Smooth muscle cell (in vitro differentiated cells): Measurements from ENCODE around the gene GNPTAB. TPM values are rescaled to one million over a fixed set of nuclear protein-coding genes. Genes with fewer than 3 reads are reported as not detected.

Experiments used
- DNase-seq: peaks from one replicate; lab custom pipeline; 2025; ENCODE audit not compliant: unreplicated experiment; lab: John Stamatoyannopoulos, UW
- H2AFZ ChIP-seq: fragments of 200-600 bp; sonication (generic); 2 replicates; pipeline ENCODE4 v1.6.0; 2016; ENCODE audit warnings: antibody characterized with exemption, low read depth, mild to moderate bottlenecking
- H3F3A ChIP-seq: fragments of 200-600 bp; sonication (generic); 2 replicates; pipeline ENCODE4 v1.6.0; 2017; ENCODE audit warnings: antibody characterized with exemption, low read depth
- H3K27ac ChIP-seq: fragments of 200-600 bp; sonication (generic); 2 replicates; pipeline ENCODE4 v1.5.1; 2016; ENCODE audit warnings: low read depth, mild to moderate bottlenecking
- H3K27me3 ChIP-seq: fragments of 200-600 bp; sonication (generic); 2 replicates; pipeline ENCODE4 v1.6.1; 2016; ENCODE audit warnings: low read depth, mild to moderate bottlenecking
- H3K36me3 ChIP-seq: fragments of 200-600 bp; sonication (generic); 2 replicates; pipeline ENCODE4 v1.5.1; 2016; ENCODE audit warnings: low read depth
- H3K4me1 ChIP-seq: fragments of 200-600 bp; sonication (generic); 2 replicates; pipeline ENCODE4 v1.5.1; 2016; ENCODE audit warnings: low read depth
- H3K4me2 ChIP-seq: fragments of 200-600 bp; sonication (generic); 2 replicates; pipeline ENCODE4 v1.6.0; 2016; ENCODE audit warnings: mild to moderate bottlenecking
- H3K4me3 ChIP-seq: fragments of 200-600 bp; sonication (generic); 2 replicates; pipeline ENCODE4 v1.5.1; 2016; ENCODE audit warnings: mild to moderate bottlenecking
- H3K79me2 ChIP-seq: fragments of 200-600 bp; sonication (generic); 2 replicates; pipeline ENCODE4 v1.6.0; 2016; ENCODE audit warnings: low read depth, mild to moderate bottlenecking
- H3K9ac ChIP-seq: fragments of 200-600 bp; sonication (generic); 2 replicates; pipeline ENCODE4 v1.6.0; 2016; ENCODE audit warnings: low read depth
- H3K9me3 ChIP-seq: fragments of 200-600 bp; sonication (generic); replicated peaks from 2 replicates; pipeline ENCODE4 v1.5.1; 2016; ENCODE audit warnings: low read depth
- H4K20me1 ChIP-seq: fragments of 200-600 bp; sonication (generic); 2 replicates; pipeline ENCODE4 v1.6.0; 2016; ENCODE audit warnings: low read depth
- WGBS: methylation state at CpG from one replicate; pipeline ENCODE4 v1.1.7; 2016; ENCODE audit warnings: low lambda C conversion rate; 5-methylcytosine and 5-hydroxymethylcytosine counted together
- polyA plus RNA-seq: library from polyadenylated mRNA; unstranded; fragments of >200 nt; fragmentation: Nextera tagmentation; extraction: Ambion mirVana; gene quantifications from 2 replicates; pipeline ENCODE4 v1.2.1, GENCODE V29; 2016
- total RNA-seq: library from RNA; depleted of rRNA; stranded (reverse); fragments of >200 nt; gene quantifications from 2 replicates; pipeline ENCODE4 v1.2.3, GENCODE V29; 2014
- TF ChIP-seq, protein P1 (sequence below): fragments of 200-600 bp; sonication (generic); IDR thresholded peaks from 2 replicates; pipeline ENCODE4 v1.5.1; 2017; ENCODE audit warnings: borderline replicate concordance, mild to moderate bottlenecking, antibody characterized with exemption; ENCODE audit not compliant: insufficient read depth, poor library complexity, severe bottlenecking

GNPTAB gene
- total and polyA plus RNA-seq, 2 experiments from 2014 or later: 17.9 to 23.6 TPM

GRCh38 chr12:101722392-101722791 is 108.4 kb downstream of the GNPTAB start:
- TF ChIP-seq, protein P1, sequence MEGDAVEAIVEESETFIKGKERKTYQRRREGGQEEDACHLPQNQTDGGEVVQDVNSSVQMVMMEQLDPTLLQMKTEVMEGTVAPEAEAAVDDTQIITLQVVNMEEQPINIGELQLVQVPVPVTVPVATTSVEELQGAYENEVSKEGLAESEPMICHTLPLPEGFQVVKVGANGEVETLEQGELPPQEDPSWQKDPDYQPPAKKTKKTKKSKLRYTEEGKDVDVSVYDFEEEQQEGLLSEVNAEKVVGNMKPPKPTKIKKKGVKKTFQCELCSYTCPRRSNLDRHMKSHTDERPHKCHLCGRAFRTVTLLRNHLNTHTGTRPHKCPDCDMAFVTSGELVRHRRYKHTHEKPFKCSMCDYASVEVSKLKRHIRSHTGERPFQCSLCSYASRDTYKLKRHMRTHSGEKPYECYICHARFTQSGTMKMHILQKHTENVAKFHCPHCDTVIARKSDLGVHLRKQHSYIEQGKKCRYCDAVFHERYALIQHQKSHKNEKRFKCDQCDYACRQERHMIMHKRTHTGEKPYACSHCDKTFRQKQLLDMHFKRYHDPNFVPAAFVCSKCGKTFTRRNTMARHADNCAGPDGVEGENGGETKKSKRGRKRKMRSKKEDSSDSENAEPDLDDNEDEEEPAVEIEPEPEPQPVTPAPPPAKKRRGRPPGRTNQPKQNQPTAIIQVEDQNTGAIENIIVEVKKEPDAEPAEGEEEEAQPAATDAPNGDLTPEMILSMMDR: no peak
- WGBS: 99% methylated on average over 4 of the region's 4 CpGs
- Histone ChIP-seq H3K79me2 (no peaks in the 10 kb centered on the region), H3F3A (no peaks in the 10 kb centered on the region), H3K27me3 (no peaks in the 10 kb centered on the region), H3K27ac (no peak overlapping the region), H3K4me2 (no peak overlapping the region), H3K36me3 (no peaks in the 10 kb centered on the region), H3K4me3 (no peak overlapping the region), H3K9me3 (no peaks in the 10 kb centered on the region), H4K20me1 (no peaks in the 10 kb centered on the region), H2AFZ (no peak overlapping the region), H3K4me1 (no peaks in the 10 kb centered on the region), H3K9ac (no peak overlapping the region)
- no peak for DNase-seq

- no peak overlapping the region for H3K4me2 ChIP-seq
- no peak overlapping the region for H2AFZ ChIP-seq
- H3K79me2 ChIP-seq: no peaks in the 10 kb centered on the region
- no peak overlapping the region for H3K27ac ChIP-seq
- H3K27me3 ChIP-seq: no peaks in the 10 kb centered on the region
- H3K4me1 ChIP-seq: no peaks in the 10 kb centered on the region
- no peaks in the 10 kb centered on the region for H3K36me3 ChIP-seq
- DNase-seq: no peak
- no peak overlapping the region for H3K4me3 ChIP-seq
- H3F3A ChIP-seq: no peaks in the 10 kb centered on the region
- H4K20me1 ChIP-seq: no peaks in the 10 kb centered on the region
- no peak overlapping the region for H3K9ac ChIP-seq
- TF ChIP-seq, protein P1: no peak
- no peaks in the 10 kb centered on the region for H3K9me3 ChIP-seq
Observed at GRCh38 chr12:101720118-101720517, 110.6 kb downstream of the GNPTAB start.

GRCh38 chr12:101719566-101719965 is 111.2 kb downstream of the GNPTAB start:
- Histone ChIP-seq H3K4me2 (no peak overlapping the region), H3K27me3 (no peaks in the 10 kb centered on the region), H4K20me1 (no peaks in the 10 kb centered on the region), H3K9ac (no peak overlapping the region), H3K4me3 (no peak overlapping the region), H3K27ac (no peak overlapping the region), H3F3A (no peaks in the 10 kb centered on the region), H3K36me3 (no peaks in the 10 kb centered on the region), H3K9me3 (no peaks in the 10 kb centered on the region), H3K4me1 (no peaks in the 10 kb centered on the region), H3K79me2 (no peaks in the 10 kb centered on the region), H2AFZ (no peak overlapping the region)
- TF ChIP-seq, protein P1: no peak
- DNase-seq: no peak

DNA sequence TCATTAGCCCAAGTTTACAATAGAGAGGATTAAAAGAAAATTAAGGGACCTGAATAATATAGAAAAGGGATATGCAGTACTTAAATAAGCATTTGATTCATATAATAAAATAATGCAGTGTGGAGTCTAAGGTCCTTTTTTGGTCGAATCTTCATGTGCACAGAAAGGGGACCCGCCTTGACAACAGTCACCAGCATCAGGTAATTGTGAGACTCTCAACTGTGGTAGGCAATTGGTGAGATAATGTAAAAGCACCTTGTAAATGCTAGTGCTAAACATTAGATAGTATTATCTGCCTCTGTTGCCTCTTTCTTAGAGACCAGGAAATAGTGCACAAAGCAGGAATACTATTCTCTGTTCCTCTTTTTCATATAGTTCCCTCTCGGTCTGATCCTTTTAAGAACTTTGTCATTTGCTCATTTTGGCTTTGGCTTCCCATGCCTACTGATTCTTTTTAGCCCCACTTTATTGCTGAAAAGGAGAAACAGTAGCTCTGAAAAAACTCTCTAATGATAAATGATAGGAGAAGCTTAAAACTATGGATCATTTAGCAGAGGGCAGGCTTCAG is 115.8 kb downstream of the GNPTAB start:
- H2AFZ ChIP-seq: no peak overlapping the region
- no peak for DNase-seq
- peaks cover 27% of the 10 kb centered on the region for H4K20me1 ChIP-seq
- no peaks in the 10 kb centered on the region for H3K27me3 ChIP-seq
- no peak overlapping the region for H3K9ac ChIP-seq
- H3K4me2 ChIP-seq: no peak overlapping the region
- 99% methylated on average over 3 of the region's 3 CpGs for WGBS
- no peak overlapping the region for H3K27ac ChIP-seq
- no peaks in the 10 kb centered on the region for H3F3A ChIP-seq
- TF ChIP-seq, protein P1: no peak
- H3K4me3 ChIP-seq: no peak overlapping the region
- H3K4me1 ChIP-seq: no peaks in the 10 kb centered on the region
- no peaks in the 10 kb centered on the region for H3K36me3 ChIP-seq
- H3K9me3 ChIP-seq: no peaks in the 10 kb centered on the region
- H3K79me2 ChIP-seq: no peaks in the 10 kb centered on the region
